ENCODE data around the gene LMCD1.

Gene LMCD1

DNA sequence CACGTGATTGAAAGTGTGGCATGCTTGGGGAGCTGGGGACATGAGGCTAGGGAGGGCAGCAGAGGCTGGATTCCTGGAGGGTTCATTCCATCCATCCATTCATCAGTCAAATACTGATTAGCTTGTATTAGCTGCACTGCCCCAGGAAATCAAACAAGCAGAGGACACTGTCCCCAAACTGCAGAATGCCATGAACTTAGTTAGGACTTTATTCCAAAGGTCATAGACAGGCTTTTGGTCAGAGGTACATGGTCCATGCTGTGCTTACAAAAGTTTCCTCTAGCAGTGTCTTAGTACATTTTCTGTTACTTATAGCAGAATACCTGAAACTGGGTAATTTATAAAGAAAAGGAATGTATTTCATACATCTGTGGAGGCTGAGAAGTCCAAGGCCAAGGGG, 47.7 kb downstream of the LMCD1 start:
- no peak for DNase-seq (ENCODE audit: extremely low read depth, insufficient read length)
- no peak overlapping the region for H3K4me3 ChIP-seq (replicated peaks; ENCODE audit: low read depth, low read length)
- H3K27me3 ChIP-seq (replicated peaks; ENCODE audit: control insufficient read depth, insufficient read depth, low read length), result no peaks in the 10 kb centered on the region
- no peaks in the 10 kb centered on the region; the same call in 1 of the 2 replicates for H3K36me3 ChIP-seq (ENCODE audit: control insufficient read depth, insufficient read depth, low read length)
- TF ChIP-seq, protein P1, sequence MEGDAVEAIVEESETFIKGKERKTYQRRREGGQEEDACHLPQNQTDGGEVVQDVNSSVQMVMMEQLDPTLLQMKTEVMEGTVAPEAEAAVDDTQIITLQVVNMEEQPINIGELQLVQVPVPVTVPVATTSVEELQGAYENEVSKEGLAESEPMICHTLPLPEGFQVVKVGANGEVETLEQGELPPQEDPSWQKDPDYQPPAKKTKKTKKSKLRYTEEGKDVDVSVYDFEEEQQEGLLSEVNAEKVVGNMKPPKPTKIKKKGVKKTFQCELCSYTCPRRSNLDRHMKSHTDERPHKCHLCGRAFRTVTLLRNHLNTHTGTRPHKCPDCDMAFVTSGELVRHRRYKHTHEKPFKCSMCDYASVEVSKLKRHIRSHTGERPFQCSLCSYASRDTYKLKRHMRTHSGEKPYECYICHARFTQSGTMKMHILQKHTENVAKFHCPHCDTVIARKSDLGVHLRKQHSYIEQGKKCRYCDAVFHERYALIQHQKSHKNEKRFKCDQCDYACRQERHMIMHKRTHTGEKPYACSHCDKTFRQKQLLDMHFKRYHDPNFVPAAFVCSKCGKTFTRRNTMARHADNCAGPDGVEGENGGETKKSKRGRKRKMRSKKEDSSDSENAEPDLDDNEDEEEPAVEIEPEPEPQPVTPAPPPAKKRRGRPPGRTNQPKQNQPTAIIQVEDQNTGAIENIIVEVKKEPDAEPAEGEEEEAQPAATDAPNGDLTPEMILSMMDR (IDR thresholded peaks at IDR 0.05; ENCODE audit: insufficient read depth, low read length, poor library complexity, severe bottlenecking), result no peak

DNA sequence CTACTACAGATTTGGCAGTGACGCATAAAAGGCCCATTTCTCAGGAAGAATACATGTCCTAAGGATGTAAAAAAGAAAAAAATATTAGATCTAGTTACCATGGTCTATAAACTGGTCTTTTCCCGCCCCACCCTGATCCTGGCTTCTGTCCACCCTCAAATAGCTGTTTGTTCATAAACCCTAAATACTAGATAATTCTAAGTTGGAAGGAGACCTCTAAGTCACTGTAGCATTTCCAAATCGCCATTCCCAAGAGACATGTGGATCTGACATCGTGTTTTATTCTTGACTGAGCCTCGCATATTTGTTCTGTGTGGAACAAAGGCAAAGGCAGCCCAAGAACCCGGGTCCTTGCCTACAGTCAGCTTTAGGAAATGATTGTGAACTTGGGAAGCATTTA, 49.0 kb downstream of the LMCD1 start:
- TF ChIP-seq, protein P1 (IDR thresholded peaks at IDR 0.05; ENCODE audit: insufficient read depth, low read length, poor library complexity, severe bottlenecking), result no peak
- no peak for DNase-seq (ENCODE audit: extremely low read depth, insufficient read length)
- no peaks in the 10 kb centered on the region; the same call in 1 of the 2 replicates for H3K36me3 ChIP-seq (ENCODE audit: control insufficient read depth, insufficient read depth, low read length)
- no peaks in the 10 kb centered on the region for H3K27me3 ChIP-seq (replicated peaks; ENCODE audit: control insufficient read depth, insufficient read depth, low read length)
- no peak overlapping the region for H3K4me3 ChIP-seq (replicated peaks; ENCODE audit: low read depth, low read length)

DNA sequence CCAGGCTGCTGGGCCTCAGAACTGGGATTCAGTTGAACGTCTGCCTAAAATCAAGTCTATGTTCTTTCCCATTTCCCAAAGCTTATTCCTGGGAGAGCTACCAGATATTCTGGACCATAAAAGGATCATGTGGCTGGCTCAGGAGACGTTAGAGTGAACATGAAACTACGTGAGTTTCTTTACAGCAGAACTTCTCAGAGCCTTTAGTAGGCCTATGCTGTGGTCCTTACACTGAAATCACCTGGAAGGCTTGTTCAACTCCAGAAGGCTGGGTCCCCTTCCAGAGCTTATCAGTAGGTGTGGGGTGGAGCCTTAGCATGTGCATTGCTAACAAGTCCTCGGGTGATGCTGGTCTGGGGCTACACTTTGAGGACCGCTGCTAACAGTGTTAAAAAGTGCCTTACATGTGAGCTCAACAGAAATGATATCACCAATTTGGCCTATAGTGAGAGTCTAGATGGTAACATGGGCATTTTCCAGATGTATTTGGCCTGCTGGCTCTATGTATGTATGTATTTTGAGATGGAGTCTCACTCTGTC, 50.7 kb downstream of the LMCD1 start:
- Histone ChIP-seq H3K36me3 (ENCODE audit: control insufficient read depth, insufficient read depth, low read length) (no peaks in the 10 kb centered on the region), H3K27me3 (replicated peaks; ENCODE audit: control insufficient read depth, insufficient read depth, low read length) (no peaks in the 10 kb centered on the region), H3K4me3 (replicated peaks; ENCODE audit: low read depth, low read length) (no peak overlapping the region)
- no peak for DNase-seq (ENCODE audit: extremely low read depth, insufficient read length)
- TF ChIP-seq, protein P1 (IDR thresholded peaks at IDR 0.05; ENCODE audit: insufficient read depth, low read length, poor library complexity, severe bottlenecking), result no peak

DNA sequence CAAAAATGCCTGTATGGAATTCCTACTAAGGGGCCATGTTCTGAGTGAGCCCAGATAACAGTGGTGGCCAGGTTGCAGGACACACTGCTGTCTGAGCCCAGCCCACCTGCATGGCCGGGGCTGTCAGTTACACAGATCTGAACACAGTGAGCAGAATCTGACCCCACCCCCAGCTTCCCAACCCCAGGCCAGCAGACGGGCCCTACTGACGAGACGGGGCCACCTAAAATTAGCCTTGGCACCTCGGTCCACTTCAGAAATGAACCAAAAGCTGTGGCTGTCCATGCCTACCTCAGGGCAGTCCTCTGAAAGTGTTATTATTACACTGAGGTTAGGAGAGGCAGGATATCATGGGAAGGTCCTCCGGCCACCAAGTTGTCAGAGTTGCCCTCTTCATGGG, 51.8 kb downstream of the LMCD1 start:
- no peaks in the 10 kb centered on the region for H3K36me3 ChIP-seq (ENCODE audit: control insufficient read depth, insufficient read depth, low read length)
- no peak overlapping the region for H3K4me3 ChIP-seq (replicated peaks; ENCODE audit: low read depth, low read length)

DNA sequence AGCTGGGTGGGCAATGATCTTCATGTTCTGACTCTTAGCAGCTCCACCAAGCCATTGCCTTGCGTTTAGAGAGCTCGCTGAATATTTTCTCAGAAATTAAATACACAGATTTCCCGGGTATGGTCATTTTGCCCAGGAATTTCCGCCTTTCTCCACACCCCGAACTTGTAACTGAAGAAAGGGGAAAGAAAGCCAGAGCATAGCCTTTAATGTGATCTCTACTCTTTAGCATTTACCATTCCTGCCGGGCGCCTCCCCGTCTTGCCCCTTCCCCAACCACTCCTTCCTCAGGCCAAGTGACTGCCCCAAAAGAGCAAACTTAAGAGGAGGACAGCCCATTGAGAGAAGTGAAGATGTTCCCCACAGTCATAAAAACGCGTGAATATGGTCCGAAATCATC, 53.1 kb downstream of the LMCD1 start:
- H3K36me3 ChIP-seq (ENCODE audit: control insufficient read depth, insufficient read depth, low read length), result no peaks in the 10 kb centered on the region
- no peak overlapping the region for H3K4me3 ChIP-seq (replicated peaks; ENCODE audit: low read depth, low read length)
- TF ChIP-seq, protein P1 (IDR thresholded peaks at IDR 0.05; ENCODE audit: insufficient read depth, low read length, poor library complexity, severe bottlenecking), result no peak
- H3K27me3 ChIP-seq (replicated peaks; ENCODE audit: control insufficient read depth, insufficient read depth, low read length), result no peaks in the 10 kb centered on the region
- DNase-seq (ENCODE audit: extremely low read depth, insufficient read length), result no peak

More for the DNA sequence above, 51.8 kb downstream of the LMCD1 start:
- DNase-seq (ENCODE audit: extremely low read depth, insufficient read length), result no peak
- TF ChIP-seq, protein P1 (IDR thresholded peaks at IDR 0.05; ENCODE audit: insufficient read depth, low read length, poor library complexity, severe bottlenecking), result no peak
- H3K27me3 ChIP-seq (replicated peaks; ENCODE audit: control insufficient read depth, insufficient read depth, low read length), result no peaks in the 10 kb centered on the region

DNA sequence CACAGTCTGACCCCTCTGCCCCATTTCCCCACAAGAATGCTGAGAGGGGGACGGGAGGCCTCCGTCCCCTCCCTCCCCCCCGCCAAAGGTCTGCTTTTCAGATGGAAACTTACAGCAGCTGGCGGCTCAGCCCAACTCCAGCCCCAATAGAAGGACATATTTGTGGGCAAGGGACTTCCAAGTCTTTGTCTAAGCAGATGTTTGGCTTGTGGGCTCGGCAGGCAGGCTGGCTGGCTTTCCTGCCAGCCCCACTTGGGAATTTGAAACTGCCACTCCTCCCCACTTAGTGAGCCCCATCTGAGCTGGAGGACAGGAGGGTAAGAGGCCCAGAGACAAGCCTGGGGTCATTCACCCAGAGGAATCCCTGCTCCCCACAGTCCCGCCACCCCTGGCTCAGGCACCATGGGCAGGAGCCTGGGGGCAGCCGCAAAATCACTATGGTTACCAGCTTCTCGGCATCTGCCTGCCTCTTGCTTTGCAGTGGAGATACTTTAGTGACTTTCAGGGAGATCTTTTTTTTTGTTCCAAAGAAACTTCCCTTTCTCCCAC, 53.6 kb downstream of the LMCD1 start:
- H3K36me3 ChIP-seq (ENCODE audit: control insufficient read depth, insufficient read depth, low read length), result no peaks in the 10 kb centered on the region
- TF ChIP-seq, protein P1 (IDR thresholded peaks at IDR 0.05; ENCODE audit: insufficient read depth, low read length, poor library complexity, severe bottlenecking), result no peak
- H3K4me3 ChIP-seq (replicated peaks; ENCODE audit: low read depth, low read length), result no peak overlapping the region
- H3K27me3 ChIP-seq (replicated peaks; ENCODE audit: control insufficient read depth, insufficient read depth, low read length), result no peaks in the 10 kb centered on the region
- no peak for DNase-seq (ENCODE audit: extremely low read depth, insufficient read length)
